ENCODE measurements around the gene CEACAM18.
"Not testable (repeated sequence)": the region's sequence is repeated elsewhere in the genome, so short reads cannot be mapped to it uniquely, and the experiment has no call there.

Gene CEACAM18

DNA sequence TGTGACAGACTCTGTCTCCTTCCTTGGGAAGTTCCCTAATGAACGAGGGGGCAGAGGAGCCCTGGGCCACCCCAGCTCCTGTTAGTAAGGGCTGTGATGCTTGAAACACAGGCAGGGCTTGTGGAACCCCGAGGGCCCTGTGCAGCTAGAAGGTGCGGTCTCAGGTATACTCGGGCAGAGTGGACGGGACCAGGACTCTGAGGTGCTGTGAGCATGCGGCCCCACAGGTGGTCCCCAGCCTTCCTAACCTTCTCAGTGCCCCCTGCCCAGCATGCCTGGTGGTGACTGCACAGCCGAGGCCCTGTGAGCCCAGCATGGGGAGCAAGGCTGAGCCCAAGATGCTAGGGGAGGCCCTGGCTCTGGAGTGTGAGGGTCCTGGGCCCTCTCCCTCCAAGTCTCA is 16.1 kb upstream of the CEACAM18 start:
- no peak for DNase-seq

DNA sequence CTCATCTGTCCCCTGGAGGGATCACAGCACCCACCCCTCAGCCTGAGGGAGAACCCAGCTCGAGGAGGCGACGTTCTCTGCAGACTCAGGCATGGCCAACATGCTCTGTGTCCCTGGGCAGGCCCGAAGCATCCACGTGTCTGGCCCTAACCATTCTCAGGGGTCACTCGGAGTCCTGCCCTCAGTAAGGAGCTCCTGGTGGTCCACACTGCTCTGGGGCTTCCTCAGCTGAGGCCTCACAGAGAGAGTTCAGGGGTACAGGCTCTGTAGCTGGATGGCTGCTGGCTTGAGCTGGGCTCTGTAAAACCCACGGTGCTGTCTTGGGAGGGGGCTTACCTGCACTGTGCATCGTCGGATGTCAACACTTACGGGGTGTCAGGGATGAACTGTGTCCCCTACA is 15.7 kb upstream of the CEACAM18 start:
- no peak for DNase-seq

DNA sequence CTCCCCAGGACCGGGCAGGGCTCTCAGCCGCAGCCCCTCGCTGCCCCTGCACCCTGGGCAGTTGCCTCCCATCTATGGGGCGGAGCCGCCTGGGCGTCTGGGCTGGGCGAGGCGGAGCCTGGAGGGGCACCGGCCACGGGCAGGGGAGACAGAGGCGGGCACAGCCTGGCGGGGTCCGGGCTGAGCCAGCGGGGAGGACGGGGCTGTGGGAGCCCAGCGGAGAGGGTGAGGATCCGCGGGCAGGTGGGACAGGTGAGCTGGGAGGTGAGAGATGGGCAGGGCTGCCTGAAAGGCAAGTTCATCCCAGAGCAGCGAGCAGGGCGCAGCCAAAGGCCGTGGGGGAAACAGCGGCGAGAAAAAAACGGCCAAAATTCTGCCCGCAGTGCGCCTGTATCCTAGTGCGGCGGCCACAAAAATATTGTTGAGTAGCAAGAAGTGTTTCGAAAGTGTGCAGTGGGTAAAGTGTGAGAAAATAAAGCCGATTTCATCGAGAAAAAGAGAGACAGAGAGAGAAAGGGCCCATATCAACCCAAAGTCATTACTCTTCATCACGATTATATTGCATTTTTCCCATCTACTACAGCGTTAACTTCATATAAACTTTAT is 14.3 kb upstream of the CEACAM18 start:
- DNase-seq = not testable (repeated sequence)

DNA sequence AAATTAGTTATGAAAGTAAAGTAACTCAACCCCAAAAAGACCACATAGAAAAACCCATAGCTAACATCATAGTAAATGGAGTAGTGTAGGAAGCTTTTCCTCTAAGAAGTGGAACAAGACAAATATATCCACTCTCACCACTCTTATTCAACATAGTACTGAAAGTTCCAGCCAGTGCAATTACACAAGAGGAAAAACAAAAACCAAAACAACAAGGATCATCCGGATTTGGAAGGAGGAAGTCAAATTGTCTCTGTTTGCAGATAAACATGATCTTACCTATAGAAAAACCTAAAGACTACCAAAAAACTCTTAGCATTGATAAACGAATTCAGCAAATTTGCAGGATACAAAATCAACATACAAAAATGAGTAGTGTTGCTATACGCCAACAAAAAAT is 11.6 kb upstream of the CEACAM18 start:
- DNase-seq = no peak

DNA sequence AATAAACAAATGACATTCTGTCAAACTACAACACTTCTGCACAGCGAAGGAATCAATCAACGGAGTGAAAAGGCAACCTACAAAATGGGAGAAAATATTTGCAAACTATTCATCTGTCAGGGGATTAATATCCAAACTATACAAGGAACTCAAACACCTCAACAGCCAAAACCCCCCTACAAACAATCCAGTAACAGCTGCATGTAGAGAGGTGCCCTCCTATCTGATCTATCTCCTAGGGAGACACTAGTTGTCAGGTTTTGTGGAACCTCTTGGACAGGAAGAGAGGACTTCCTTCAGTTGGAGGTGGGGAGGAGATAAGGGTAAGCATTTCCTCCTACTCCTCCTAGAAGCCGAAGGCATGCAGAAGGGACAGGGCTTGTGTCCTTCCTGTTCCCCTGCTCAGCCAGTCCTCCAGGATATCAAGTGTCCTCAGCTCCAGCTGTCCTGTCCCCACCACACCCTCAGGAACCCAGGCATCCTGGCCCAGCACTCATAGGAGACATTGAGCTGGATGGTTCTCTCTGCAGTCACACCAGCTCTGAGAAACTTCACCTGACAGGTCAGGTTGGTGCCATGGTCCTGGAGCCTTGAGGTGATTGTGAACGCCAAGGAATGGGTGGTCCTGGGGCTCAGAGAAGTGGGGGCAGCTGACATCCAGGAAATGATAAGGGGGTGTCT is 10.3 kb upstream of the CEACAM18 start:
- DNase-seq = no peak

DNA sequence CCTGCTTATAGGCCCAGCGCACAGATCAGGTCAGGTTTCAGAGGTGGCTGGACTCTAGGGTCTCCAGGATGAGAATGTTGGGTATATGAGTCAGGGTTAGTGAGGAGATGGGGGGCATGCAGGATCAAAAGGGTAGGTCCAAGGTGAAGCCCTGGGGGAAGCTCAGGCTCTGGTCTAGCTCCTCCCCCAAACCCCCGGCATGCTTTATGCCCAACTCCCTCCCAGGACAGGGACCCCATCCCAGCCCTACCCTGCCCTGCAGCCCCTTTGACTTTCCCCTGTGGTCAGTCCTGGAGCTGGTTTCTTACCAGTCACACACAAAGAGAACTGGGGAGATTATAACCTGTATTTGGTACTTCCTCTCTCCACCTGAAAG is 9.8 kb upstream of the CEACAM18 start:
- no peak for DNase-seq

DNA sequence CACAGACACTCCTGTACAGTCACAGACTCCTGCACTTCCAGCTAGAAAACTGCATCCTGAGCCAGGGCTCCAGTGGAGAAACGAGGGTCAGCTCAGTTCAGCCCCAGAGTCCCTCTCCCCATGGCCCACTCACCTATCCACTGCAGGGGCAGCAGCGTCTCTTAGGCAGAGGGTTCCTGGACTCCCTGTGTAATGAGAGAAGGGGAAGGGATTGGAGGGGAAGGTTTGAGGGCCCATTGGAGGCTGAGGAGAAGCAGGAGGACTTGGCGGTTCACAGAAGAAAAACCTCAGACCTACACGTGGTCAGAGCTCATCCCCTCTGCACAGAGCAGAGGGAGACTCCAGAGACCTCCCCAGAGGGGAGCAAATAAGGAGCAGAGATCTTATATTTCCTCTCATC is 9.2 kb upstream of the CEACAM18 start:
- DNase-seq = no peak

DNA sequence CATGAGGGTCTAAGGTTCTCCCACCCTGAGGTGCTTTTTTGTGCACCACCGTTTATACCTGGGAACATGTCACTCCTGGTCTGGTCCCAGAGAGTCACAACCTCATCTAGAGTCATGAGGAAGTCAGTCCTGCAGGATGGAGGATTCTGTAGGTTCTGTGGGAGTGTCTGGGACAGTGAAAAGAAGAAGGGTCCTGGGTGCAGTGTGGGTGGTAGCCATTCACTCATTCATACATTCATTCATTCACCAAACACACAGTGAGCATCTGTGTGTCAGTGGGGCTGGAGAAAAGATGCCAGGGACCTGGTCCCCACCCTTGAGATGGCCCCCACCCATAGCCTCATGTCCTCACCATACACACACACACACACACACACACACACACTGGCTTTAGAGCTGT is 8.7 kb upstream of the CEACAM18 start:
- no peak for DNase-seq

DNA sequence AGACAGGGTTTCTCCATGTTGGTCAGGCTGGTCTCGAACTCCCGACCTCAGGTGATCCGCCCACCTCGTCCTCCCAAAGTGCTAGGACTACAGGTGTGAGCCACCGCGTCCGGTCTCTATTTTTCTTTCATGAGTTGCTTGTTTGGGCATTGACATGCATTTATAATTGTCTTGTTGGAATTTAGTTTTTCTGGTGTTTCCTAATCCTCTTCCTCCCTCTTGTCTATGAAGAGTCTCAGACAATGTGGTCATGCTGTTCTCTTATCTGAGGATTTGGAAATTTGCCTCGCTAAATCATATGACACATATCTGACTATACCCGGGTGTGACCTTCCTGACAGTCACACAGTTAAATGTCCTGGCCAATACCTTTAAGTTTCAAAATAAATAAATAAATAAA is 7.4 kb upstream of the CEACAM18 start:
- DNase-seq = no peak

DNA sequence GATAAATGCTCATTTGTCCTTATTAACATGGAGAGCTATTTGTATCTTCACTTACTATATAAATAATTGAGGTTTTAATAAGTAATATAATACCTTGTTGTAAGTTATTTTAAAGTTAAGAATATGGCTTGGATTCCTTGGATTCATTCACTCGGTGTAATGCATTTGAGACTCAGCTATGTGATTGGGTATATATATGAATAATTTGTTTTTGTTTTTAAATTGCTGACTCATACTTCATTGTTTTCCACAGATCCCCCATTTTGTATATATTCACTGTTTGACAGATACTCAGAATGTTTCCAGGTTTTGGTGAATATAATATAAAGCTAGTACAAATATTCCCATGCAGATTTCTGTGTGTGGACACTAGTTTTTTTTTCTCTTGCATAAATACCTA is 6.8 kb upstream of the CEACAM18 start:
- DNase-seq = no peak

DNA sequence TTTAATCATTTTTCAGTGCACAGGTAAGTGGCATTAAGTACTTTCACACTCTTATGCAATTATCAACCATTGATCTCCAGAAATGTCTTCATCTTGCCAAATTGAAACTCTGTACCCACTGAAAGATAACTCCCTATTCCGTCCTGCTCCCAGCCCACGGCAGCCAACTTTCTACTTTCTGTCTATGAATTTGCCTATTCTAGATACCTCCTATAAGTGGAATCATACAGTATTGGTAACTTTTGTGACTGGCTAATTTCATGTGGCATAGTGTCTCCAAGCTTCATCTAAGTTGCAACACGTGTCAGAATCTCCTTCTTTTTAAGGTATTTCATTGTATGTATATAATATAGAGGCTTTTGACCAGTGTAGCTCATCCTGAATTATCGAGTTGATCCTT is 5.7 kb upstream of the CEACAM18 start:
- DNase-seq = no peak

DNA sequence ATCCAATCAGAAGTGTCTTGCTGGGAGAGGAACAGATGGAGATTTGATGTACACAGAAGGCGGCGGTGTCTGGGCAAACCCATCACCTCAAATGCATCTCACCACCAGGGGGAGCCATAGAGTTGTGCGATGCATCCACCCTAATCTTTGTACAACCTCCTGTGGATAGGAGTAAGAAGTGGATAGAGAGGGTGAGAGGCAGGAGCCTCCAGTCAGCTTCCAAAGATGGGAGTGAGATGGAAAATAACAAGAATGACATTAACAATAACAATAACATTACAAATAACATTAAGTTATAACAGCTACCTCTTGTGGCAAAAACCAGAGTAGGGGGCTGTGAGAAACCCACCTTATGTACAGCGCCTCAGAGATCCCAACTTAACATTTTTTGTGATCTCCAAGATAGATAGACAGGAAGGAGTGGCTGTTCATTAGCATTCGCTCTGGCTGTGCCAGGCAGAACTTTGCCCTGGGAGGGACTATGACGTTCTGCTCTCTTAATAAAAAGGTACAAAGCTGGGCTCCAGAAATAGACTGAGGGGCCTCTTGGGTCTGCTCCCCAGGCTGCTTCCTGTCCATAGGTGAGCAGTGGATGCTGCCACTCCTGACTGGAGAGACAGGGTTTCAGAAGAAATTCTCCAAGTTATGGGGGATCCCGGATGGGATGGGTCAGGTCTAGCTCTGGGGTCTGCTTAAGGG is 5.2 kb upstream of the CEACAM18 start:
- peak; percentile 85 to 87 for DNase-seq

DNA sequence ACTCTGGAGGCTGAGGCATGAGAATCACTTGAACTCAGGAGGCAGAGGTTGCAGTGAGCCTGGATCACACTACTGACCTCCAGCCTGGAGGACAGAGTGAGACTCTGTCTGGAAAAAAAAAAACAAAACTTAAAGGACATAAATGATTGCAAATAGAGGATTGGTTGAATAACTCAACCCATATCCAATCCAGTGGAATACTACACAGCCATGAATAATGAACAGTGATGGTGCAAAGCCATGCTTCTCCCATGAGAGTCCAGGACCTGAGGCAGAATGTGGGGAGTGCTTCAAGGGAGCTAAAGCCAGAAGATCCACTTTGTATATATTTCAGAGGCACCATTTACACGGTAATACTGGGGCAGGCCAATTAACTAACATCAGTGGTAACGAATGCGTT is 2.2 kb upstream of the CEACAM18 start:
- no peak for DNase-seq

DNA sequence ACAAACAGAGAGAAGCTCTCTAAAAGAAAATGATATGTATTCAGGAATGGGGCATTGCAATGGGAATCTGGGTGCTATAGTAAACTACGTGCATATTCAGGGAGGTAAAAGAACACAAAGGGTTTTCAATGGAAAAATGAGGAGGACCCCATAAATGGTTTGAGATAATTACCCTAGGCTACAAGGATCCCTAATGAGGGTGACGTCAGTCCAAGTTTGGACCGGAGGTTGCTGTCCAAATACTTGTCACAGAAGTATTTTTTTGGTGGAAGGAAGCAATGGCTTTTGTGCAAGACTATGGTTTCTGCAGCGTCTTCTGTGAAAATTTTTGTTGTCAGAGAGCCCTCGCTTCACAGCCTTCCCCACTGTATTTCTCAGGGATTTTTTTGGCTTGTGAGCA is 995 bp upstream of the CEACAM18 start:
- no peak for DNase-seq

DNA sequence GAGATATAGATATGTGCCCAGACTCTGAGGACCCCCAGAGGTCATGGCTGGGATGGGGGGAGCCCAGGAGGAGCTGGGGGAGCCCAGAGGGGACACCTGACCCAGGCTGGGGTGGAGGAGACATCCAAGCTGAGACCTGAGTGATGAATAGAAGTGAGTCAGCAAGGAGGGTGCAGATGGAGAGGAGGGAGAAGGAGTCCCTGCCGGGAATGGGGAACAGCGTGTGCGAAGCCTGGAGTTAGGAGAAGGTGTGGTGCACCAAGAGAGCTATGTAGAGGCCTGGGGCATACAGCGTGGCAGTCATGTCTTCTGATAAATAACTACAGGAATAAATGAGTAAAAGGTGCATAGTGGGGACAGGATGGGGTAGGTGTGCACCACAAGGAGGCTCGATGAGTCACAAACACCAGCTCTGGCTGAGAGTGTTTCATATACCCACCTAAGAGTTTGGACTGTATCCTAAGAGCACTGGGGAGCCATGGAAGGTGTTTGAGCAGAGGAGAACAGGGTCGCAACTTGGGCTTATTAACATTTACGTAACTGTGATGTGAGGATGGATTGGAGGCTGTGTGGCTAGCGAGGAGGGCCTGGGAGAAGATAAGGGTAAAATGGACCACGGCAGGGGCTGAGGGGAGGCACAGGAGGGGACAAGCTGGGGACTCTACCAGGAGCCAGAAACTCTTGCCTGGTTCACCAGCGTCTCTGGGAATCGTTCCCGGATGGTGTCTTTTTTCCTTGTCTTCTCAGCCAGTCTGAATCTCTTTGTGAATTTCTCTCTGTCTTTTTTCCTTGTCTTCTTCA is 1.4 kb downstream of the CEACAM18 start:
- peak in 1 of 2 experiments; percentile 9 for DNase-seq

DNA sequence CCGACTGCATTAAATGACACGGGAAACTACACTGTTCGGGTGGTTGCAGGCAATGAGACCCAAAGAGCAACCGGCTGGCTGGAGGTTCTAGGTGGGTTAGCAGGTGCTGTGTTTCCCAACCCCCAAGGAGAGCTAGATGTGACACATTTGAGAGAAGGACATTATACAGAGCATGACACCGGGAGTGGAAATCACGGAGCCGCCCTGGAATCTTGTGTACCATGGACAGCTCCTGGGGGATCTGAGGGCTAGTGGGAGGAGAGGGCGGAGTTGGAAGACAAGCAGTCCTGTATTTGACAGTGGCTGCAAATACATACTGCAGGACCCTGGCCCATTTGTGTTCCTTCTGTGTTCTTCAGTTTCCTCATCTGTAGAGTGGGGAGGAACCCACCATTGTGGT is 2.3 kb downstream of the CEACAM18 start:
- no peak for DNase-seq

DNA sequence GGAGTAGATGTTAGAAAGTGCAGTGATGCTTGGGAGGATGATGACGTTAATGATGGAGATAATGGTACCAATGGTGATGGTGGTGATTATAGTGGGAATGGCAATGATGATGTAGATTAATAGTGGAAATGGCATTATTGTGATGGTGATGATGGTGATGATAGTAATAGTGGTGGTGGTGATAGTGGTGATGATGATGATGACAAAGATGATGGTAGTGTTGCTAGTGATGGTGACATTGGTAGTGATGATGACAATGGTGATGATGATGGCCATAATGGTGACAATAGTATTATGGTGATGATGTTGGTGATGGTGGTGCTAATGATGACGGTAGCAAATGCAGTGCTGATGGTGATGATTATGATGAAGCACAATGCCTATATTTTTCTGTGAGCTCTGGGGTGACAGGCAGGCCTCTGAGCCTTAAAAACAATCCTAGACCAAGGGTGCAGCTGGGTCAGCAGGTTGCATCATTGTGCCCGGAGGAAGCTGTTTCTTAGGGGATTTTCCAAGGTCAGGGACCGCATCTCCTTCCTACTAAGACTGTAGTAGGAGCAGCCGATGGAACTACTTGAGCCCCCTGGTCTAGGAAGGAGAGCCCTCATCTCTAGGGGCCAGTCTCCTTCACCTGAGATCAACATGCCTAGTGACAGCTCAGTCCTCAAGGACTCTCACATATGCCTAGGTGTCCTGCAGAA is 7.8 kb downstream of the CEACAM18 start:
- DNase-seq = no peak

DNA sequence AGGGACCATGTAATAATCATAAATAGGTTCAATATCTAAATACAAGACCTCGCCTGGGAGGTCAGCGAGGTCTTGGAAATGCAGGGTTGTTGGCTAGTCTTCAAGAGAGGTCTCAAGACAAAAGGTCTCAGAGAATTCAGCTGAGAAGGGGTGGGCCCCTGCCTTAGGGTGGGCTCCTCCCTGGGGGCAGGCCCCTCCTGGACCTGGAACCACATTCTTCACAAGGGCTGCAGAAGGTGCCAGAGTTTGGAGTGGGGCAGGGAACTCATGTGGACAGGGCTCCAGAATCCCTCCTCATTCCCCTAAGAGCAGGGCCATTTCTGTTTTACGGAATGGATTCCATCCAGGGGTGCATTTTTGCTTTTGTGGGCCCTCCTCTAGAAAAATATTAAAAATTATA is 10.2 kb downstream of the CEACAM18 start:
- DNase-seq = no peak

DNA sequence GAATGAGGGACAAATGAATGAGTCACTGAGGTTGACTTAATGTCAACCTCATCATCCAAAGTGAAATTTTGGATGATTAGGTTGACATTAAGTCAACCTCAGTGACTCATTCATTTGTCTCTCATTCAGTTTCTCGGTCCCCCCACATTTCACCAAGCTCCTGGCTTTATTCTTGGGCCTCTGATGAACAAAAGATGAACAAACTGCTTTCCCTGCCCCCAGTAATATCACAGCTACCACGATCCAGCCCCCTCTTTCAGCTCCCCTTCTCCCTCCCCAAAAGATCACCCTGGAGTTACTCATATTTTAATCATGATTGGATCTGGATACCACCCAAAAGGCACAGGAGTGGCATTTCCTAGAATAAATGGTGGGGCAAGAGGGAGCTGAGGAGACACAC is 10.8 kb downstream of the CEACAM18 start:
- no peak for DNase-seq

DNA sequence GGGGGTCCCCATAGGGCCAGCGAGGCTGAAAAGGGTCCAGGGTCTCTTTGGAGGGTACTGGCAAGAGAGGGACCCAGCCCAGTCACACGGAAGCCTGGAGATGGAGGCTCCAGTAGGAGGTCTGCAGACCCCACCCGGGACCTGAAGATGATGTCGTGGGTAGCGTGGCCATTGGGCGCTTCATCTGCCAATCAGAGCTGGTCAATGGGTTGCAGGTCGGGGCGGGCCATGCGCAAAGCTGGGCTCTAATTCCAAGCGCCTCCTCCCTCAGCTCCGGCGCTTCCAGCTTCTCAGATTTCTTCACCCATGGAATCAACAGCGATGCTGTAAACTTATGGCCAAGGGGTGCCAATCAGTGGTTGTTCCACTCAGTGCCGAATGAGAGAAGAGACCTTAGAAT is 12.3 kb downstream of the CEACAM18 start:
- DNase-seq = no peak

DNA sequence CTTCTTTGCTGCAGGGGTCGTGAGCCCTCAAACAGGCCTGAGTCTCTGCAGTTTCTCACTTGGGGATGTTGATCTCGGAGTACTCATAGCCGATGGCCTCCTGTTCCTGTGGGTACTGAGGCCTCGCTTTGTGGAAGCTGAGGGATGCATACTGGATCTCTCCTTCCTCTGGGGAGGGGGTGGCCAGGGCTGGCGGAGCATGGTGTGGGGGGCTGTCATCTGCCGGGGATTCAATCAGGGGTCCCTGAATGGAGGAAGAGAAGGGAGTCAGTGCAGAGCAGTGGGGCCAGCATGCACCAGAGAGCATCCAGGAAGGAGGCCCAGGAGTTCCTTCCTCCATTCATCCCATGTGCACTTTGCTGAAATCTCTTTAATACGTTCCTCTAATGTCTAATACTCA is 13.2 kb downstream of the CEACAM18 start:
- DNase-seq = no peak

DNA sequence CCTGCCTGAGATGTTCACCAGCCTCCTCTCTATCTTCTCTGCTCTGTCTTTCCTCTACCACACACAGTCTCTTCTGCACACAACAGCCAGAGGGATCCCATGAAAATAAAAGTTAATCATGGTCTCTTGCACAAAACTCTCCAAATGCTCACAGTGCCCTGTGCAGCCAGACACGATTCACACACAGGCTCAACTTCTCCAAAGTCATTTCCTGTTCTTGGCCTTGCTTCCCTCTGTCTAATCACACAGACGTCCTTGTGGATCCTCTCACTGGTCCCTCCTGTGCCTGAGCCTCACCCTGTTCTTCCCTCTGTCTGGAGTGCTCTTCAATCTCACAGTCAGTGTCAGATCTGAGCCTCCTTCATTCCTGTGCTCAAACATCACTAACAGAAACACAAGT is 15.4 kb downstream of the CEACAM18 start:
- no peak for DNase-seq

DNA sequence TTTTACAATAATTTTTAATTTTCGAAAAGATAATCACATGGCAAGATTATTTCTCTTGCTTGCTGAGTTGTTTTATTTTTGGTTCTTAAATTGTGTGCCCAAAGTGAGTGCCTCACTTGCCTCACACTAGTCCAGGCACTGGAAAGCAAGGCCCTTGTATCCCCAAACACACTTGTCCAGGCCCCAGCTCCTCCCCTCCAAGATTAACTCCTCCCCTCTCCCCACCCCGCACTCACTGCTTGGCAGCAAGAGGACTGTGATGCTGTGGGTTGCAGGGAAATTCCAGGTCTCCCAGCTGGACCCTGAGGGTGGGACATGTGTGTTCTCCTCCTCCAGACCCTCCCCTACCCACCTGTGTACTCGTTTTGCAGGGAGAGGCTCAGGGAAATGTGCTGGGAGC is 19.3 kb downstream of the CEACAM18 start:
- no peak for DNase-seq

Measured in activated CD4-positive, alpha-beta T cell treated with anti-CD3 and anti-CD28 coated beads, Interleukin-2, amount 50 U/mL, for 4 hours (primary cell).